PC-9 (cell line): ENCODE results near the gene ZNF652. TPM values are rescaled to one million over a fixed set of nuclear protein-coding genes. Genes with fewer than 3 reads are reported as not detected.

Experiments
- BruUV-seq: library from RNA; stranded (reverse); fragments of 400-500 nt; replicated peaks from 2 replicates; lab custom pipeline; 2021; lab: Mats Ljungman, UMichigan
- CTCF ChIA-PET: fragments of 300-600 bp; sonication (Branson Sonifier 250); formaldehyde crosslinking; loops from one replicate; lab custom pipeline; 2022; ENCODE audit warnings: antibody characterized with exemption; lab: Charles Lee
- POLR2A ChIA-PET: fragments of 300-600 bp; sonication (Branson Sonifier 250); formaldehyde crosslinking; loops from one replicate; lab custom pipeline; 2022; ENCODE audit warnings: antibody characterized with exemption; ENCODE audit not compliant: unreplicated experiment; lab: Charles Lee
- DNase-seq, 2 experiments: peaks; one replicate each; pipeline versions ENCODE4 v3.0.0 to v3.0.0-alpha.2; 2015 to 2022; ENCODE audit warnings: mixed read lengths in 1 of 2
- H2AFZ ChIP-seq: fragments of 200-600 bp; sonication (generic); 2 replicates; pipeline ENCODE4 v1.8.1; 2017; ENCODE audit warnings: antibody characterized with exemption
- H3F3A ChIP-seq: fragments of 200-600 bp; sonication (generic); 2 replicates; pipeline ENCODE4 v1.8.1; 2017; ENCODE audit warnings: antibody characterized with exemption, mild to moderate bottlenecking, low read depth; ENCODE audit not compliant: insufficient read depth
- H3K27ac ChIP-seq: fragments of 200-600 bp; sonication (generic); 2 replicates; pipeline ENCODE4 v1.6.1; 2016; ENCODE audit warnings: mixed run types
- H3K27me3 ChIP-seq: fragments of 200-600 bp; sonication (generic); 2 replicates; pipeline ENCODE4 v1.6.1; 2016; ENCODE audit warnings: low read depth, mixed run types; ENCODE audit not compliant: insufficient read depth
- H3K36me3 ChIP-seq: fragments of 200-600 bp; sonication (generic); 2 replicates; pipeline ENCODE4 v1.6.1; 2016; ENCODE audit warnings: low read depth, mixed run types
- H3K4me1 ChIP-seq: fragments of 200-600 bp; sonication (generic); replicated peaks from 2 replicates; pipeline ENCODE4 v1.6.1; 2016; ENCODE audit warnings: mixed run types; ENCODE audit not compliant: insufficient read depth
- H3K4me2 ChIP-seq: fragments of 200-600 bp; sonication (generic); 2 replicates; pipeline ENCODE4 v1.6.1; 2017; ENCODE audit warnings: mixed run types
- H3K4me3 ChIP-seq: fragments of 200-600 bp; sonication (generic); 2 replicates; pipeline ENCODE4 v1.6.1; 2016; ENCODE audit warnings: mixed run types
- H3K79me2 ChIP-seq: fragments of 200-600 bp; sonication (generic); 2 replicates; pipeline ENCODE4 v1.6.1; 2017; ENCODE audit warnings: low read depth, mixed run types
- H3K9me2 ChIP-seq: fragments of 200-600 bp; sonication (generic); 2 replicates; pipeline ENCODE4 v1.8.1; 2017; ENCODE audit warnings: mild to moderate bottlenecking; ENCODE audit not compliant: insufficient read depth
- H3K9me3 ChIP-seq: fragments of 200-600 bp; sonication (generic); 2 replicates; pipeline ENCODE4 v1.8.1; 2016; ENCODE audit warnings: low read depth; ENCODE audit not compliant: insufficient read depth
- H4K20me1 ChIP-seq: fragments of 200-600 bp; sonication (generic); 2 replicates; pipeline ENCODE4 v1.8.1; 2017; ENCODE audit not compliant: insufficient read depth
- EZH2 ChIP-seq: fragments of 200-600 bp; sonication (generic); IDR thresholded peaks from 2 replicates; pipeline ENCODE4 v1.8.0; 2017; ENCODE audit warnings: antibody characterized with exemption, low read depth
- intact Hi-C: fragments of 100-400 bp; cut with micrococcal nuclease; formaldehyde crosslinking; loops from one replicate; pipeline ENCODE4 v1.10.0; 2022; ENCODE audit not compliant: unreplicated experiment
- total RNA-seq: library from RNA; stranded (reverse); gene quantifications from 2 replicates; pipeline ENCODE4 v1.2.3, GENCODE V29; 2021
- TF ChIP-seq, protein P1 (sequence below): fragments of 200-600 bp; sonication (generic); conservative IDR thresholded peaks from 2 replicates; pipeline ENCODE4 v1.6.1; 2017; ENCODE audit warnings: mixed run types, antibody characterized with exemption, mild to moderate bottlenecking, moderate library complexity

The ZNF652 gene
- total RNA-seq, 1 experiment from 2014 or later = 49.8 TPM

DNA sequence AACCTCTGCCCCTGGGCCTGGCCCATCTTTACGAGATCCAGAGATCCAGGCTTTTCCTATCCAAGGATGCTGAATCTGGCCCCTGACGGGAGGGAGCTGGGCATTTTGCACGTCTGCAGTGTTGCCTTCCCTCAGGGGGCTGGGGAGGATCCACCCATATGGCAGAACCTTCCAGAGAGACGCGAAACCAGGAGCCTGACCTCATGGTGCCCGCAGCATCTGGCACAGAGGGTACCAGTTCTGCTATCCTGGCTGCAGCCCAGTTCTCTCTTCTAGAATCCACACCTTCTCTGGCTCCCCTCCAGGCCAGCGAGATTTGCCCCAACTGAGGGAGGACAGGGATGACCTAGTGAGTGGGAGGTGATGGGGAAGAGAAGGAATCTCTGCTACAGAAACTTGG, 20.5 kb upstream of the ZNF652 start:
- Histone ChIP-seq H3K27ac (no peak overlapping the region), H3K4me1 (no peaks in the 10 kb centered on the region), H4K20me1 (no peaks in the 10 kb centered on the region), H3K27me3 (no peaks in the 10 kb centered on the region), H3K9me2 (no peaks in the 10 kb centered on the region), H3K79me2 (no peaks in the 10 kb centered on the region), H3K9me3 (peaks cover 5% of the 10 kb centered on the region; the same call in 1 of the 2 replicates), H3K4me3 (no peak overlapping the region), H2AFZ (no peak overlapping the region), H3F3A (no peaks in the 10 kb centered on the region), H3K36me3 (no peaks in the 10 kb centered on the region), H3K4me2 (no peak overlapping the region)
- DNase-seq = no peak
- ChIA-PET POLR2A (interaction anchor here (0.6 kb wide), 1 partner anchor 264 kb away, joined by 6 read pairs; no protein-coding TSS in a partner anchor), CTCF (interaction anchor here (0.6 kb wide), 1 partner anchor 346 kb away, joined by 3 read pairs; no protein-coding TSS in a partner anchor)
- no peak for TF ChIP-seq EZH2
- TF ChIP-seq, protein P1, sequence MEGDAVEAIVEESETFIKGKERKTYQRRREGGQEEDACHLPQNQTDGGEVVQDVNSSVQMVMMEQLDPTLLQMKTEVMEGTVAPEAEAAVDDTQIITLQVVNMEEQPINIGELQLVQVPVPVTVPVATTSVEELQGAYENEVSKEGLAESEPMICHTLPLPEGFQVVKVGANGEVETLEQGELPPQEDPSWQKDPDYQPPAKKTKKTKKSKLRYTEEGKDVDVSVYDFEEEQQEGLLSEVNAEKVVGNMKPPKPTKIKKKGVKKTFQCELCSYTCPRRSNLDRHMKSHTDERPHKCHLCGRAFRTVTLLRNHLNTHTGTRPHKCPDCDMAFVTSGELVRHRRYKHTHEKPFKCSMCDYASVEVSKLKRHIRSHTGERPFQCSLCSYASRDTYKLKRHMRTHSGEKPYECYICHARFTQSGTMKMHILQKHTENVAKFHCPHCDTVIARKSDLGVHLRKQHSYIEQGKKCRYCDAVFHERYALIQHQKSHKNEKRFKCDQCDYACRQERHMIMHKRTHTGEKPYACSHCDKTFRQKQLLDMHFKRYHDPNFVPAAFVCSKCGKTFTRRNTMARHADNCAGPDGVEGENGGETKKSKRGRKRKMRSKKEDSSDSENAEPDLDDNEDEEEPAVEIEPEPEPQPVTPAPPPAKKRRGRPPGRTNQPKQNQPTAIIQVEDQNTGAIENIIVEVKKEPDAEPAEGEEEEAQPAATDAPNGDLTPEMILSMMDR = no peak
- no TSS peak for BruUV-seq
- intact Hi-C loops = no loop called here

DNA sequence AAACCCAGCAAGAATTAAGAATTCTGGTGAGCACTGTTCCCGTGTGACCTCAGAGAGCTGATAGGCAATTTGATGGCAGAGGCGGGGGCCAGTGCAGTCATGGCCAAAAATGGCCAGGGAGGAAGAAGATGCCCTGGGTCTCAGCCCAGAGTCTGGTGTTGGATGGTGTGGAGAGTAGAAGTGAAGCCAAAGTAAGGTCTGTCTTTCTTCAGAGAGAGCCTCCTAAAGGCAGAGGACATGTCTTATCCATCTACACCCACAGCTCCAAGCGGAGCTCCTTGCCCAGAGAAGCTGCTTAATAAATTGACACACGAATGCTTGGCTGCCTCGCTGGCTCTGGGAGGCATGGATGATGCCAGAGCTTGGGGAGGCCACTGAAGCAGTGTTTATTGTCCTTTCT, 19.7 kb upstream of the ZNF652 start:
- Histone ChIP-seq H3K4me3 (no peak overlapping the region), H3K4me2 (no peak overlapping the region), H4K20me1 (no peaks in the 10 kb centered on the region), H3K9me3 (peaks cover 5% of the 10 kb centered on the region; the same call in 1 of the 2 replicates), H3K9me2 (no peaks in the 10 kb centered on the region), H2AFZ (no peak overlapping the region), H3K27me3 (no peaks in the 10 kb centered on the region), H3K27ac (no peak overlapping the region), H3K4me1 (no peaks in the 10 kb centered on the region), H3K79me2 (no peaks in the 10 kb centered on the region), H3F3A (no peaks in the 10 kb centered on the region), H3K36me3 (no peaks in the 10 kb centered on the region)
- no peak for DNase-seq
- intact Hi-C loops = no loop called here
- no TSS peak for BruUV-seq
- POLR2A ChIA-PET = no interaction called here
- no peak for TF ChIP-seq EZH2
- TF ChIP-seq, protein P1 = no peak
- CTCF ChIA-PET = interaction anchor here (0.6 to 0.7 kb wide), 2 partner anchors 346 to 362 kb away, joined by 3 read pairs; no protein-coding TSS in a partner anchor

DNA sequence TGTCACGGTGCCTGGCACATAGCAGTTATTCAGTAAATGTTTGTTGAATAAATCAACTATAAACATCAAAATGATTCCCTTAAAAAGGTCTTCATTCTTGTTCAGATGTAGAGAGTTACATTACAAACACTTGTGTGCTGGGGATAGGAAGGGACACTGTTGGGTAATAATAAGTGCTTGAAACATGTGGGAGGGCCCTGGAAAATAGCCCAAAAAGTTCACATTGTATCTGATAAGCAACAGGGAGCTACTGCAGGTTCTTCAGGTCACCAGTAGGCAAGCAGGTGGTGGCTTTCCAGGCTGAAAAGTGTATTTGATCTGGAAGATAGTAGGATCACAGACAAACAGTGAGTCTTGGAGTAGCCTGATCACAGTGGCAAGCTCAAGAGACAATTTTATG, 19.0 kb upstream of the ZNF652 start:
- TF ChIP-seq, protein P1 = no peak
- no peak for TF ChIP-seq EZH2
- Histone ChIP-seq H3K4me3 (no peak overlapping the region), H3K27ac (no peak overlapping the region), H3K4me2 (no peak overlapping the region), H4K20me1 (no peaks in the 10 kb centered on the region), H3K27me3 (no peaks in the 10 kb centered on the region), H3K36me3 (no peaks in the 10 kb centered on the region), H3K79me2 (no peaks in the 10 kb centered on the region), H3K9me2 (no peaks in the 10 kb centered on the region), H3K4me1 (no peaks in the 10 kb centered on the region), H3F3A (no peaks in the 10 kb centered on the region), H3K9me3 (peaks cover 5% of the 10 kb centered on the region; the same call in 1 of the 2 replicates), H2AFZ (no peak overlapping the region)
- intact Hi-C loops = no loop called here
- no peak for DNase-seq
- POLR2A ChIA-PET = no interaction called here
- no TSS peak for BruUV-seq
- CTCF ChIA-PET = interaction anchor here (0.6 kb wide), 1 partner anchor 552 kb away, joined by 3 read pairs; no protein-coding TSS in a partner anchor
